HL-60/S4 treated with phorbol 12-myristate 13-acetate at 8.2 ng/mL for 4 days and 3 days (cell line): Measurements from ENCODE around the gene RBM42.
"Not testable (repeated sequence)": the region's sequence is repeated elsewhere in the genome, so short reads cannot be mapped to it uniquely, and the experiment has no call there.

Experiments used
- in situ Hi-C: fragments of 300-500 bp; cut with MboI; formaldehyde crosslinking; loops from 2 replicates; pipeline ENCODE4 v1.15.0; 2022; ENCODE audit warnings: low sequenced_read_pairs

Gene RBM42, protein sequence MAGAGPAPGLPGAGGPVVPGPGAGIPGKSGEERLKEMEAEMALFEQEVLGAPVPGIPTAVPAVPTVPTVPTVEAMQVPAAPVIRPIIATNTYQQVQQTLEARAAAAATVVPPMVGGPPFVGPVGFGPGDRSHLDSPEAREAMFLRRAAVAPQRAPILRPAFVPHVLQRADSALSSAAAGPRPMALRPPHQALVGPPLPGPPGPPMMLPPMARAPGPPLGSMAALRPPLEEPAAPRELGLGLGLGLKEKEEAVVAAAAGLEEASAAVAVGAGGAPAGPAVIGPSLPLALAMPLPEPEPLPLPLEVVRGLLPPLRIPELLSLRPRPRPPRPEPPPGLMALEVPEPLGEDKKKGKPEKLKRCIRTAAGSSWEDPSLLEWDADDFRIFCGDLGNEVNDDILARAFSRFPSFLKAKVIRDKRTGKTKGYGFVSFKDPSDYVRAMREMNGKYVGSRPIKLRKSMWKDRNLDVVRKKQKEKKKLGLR

DNA sequence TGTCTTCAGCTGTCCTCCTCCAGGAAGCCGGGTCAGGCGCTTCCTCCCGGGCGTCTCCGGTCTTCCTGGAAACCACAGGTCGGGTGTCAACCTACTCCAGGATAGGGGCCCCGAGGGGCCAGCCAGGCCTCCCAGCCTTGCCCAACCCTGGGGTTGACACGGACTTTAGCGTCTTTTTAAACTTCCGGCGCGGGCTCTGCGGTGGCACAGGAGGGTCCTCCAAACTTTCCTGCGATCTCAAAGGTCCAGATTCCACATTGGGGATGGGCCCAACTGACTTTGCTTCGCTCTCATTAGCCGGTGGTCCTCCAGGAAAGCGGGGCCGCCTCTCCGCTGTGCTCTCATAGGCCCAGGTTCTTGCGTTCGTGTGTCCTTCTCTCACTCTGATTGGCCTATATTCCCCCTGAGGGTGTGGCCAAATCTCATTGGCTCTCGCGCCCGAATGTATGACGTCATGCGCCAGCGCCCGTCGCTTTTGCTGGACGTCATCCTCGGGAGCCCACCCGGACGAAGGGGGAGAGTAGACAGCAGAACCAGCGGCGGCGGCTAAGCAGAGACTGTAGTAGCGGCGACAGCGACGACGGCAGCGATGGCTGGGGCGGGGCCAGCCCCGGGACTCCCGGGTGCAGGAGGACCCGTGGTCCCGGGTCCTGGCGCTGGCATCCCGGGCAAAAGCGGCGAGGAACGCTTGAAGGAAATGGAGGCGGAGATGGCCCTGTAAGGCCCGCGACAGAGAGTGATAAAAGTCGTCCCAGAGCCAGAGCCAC lies at the start of gene RBM42:
RBM42 (plus strand) TSS at position 472 of the 767 bp plus-strand sequence; CDS start at position 590, 118 bp downstream.
- in situ Hi-C loops: no loop called here

DNA sequence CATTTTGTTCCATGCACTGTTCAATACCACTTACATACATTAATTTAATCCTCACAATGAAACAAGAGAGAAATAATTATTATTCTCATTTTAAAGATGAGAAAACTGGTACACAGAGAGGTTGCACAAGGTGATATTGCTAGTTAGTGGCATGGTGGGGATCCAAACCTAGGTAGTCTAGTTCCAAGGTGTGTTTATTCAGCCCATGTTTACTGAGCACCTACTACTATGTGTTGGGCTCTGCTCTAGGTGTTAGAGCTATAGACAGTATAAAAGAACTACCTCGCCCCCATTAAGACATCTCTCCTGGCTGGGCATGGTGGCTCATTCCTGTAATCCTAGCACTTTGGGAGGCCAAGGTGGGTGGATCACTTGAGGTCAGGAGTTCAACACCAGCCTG lies 46.1 kb upstream of the RBM42 start:
- in situ Hi-C loops: no loop called here

DNA sequence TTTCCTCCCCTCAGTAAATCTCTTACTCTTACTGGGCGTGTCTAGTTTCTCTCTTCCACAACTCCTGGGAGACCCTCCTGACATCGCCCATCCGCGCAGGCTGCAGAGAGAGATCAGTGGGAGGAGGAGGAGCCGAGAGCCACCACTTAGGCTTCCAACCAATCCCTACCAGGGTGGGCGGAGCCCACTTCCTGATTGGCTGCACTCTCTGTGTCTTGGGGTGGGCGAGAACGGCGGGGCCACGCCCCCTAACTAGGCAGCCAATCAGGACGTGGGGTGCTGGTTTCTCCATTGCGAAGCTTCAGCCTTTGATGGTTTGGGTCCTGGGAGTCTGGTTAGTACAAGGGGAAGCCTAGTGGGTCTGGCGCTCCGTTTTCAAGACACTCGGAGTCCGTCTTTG lies 43.0 kb upstream of the RBM42 start, which contains the start of gene PMIS2:
PMIS2 (plus strand) TSS at position 326 of the 400 bp plus-strand sequence. CDS start 87 bp downstream, outside the sequence.
- in situ Hi-C loops: no loop called here

DNA sequence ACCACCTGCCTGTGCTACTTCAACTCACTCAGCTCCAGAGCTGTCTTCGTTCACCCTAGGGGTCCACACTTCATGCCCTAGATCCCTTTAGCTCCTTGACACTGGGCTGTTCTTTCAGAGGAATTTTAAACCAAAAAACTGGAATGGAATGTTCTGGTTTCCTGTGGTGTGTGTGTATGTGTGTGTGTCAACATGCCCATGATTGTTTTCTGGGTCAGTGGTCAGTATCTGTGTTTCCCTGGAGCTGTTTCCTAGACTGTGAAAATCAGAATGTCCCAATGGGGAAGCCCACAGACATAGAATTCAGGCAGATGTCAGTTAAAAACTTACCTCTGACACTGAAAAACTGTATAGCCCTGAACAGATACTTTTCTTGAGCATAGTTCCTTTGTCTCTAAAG lies 41.5 kb upstream of the RBM42 start:
- in situ Hi-C loops: no loop called here

DNA sequence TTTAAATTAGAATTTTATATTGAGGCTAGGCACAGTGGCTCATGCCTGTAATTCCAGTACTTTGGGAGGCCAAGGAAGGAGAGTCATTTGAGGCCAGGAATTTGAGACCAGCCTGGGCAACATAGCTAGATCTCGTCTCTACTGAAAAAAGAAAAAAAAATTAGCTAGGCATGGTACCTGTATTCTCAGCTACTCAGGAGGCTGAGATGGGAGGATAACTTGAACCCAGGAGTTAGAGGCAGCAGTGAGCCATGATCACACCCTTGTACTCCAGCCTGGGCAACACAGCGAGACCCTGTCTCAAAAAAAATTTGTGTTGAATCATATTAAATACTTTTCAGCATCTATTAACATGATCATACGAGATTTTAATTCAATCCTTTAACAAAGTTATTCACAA lies 38.0 kb upstream of the RBM42 start:
- in situ Hi-C loops: no loop called here

DNA sequence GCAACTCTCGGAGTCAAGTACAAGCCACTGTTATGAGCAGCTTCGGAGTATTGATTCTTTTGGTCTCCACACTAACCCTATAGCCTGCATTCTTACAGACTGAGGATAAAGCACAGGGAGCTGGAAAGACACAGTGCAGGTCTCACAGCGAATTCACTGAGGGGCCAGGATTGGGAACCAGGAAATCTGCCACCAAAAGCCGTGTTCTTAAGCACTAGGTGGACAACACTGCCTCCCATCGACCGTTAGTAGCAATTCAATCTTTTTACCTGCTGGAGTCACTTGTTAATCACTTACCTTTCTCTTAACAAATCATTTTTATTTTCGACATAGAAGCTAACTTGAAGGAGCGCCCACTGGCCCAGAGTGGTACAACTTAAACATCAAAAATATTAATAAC lies 36.6 kb upstream of the RBM42 start:
- in situ Hi-C loops: no loop called here

DNA sequence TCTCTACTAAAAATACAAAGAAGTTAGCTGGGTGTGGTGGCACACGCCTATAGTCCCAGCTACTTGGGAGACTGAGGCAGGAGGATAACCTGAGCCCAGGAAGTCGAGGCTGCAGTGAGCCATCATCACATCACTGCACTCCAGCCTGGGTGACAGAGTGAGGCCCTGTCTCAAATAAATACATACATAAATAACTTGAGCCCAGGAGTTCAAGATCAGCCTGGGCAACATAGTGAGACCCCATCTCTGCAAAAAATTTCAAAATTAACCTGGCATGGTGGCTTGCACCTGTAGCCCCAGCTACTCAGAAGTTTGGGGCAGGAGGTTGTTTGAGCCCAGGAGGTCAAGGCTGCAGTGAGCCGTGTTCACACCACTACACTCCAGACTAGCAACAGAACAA lies 33.8 kb upstream of the RBM42 start:
- in situ Hi-C loops: not testable (repeated sequence)

DNA sequence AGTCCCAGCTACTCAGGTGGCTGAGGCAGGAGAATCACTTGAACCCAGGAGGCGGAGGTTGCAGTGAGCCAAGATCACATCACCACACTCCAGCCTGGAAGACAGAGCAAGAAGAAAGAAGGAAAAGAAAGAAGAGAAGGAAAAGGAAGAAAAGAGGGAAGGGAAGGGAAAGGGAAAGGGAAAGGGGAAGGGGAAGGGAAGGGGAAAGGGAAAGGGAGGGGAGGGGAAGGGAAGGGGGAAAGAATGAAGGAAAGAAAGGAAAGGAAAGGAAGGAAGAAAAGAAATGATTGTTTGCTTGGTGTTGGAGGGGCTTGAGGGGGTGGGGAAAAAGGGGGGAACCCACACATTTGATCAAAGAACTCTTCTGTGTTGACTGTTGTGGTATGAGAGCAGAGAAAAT lies 32.9 kb upstream of the RBM42 start:
- in situ Hi-C loops: no loop called here

DNA sequence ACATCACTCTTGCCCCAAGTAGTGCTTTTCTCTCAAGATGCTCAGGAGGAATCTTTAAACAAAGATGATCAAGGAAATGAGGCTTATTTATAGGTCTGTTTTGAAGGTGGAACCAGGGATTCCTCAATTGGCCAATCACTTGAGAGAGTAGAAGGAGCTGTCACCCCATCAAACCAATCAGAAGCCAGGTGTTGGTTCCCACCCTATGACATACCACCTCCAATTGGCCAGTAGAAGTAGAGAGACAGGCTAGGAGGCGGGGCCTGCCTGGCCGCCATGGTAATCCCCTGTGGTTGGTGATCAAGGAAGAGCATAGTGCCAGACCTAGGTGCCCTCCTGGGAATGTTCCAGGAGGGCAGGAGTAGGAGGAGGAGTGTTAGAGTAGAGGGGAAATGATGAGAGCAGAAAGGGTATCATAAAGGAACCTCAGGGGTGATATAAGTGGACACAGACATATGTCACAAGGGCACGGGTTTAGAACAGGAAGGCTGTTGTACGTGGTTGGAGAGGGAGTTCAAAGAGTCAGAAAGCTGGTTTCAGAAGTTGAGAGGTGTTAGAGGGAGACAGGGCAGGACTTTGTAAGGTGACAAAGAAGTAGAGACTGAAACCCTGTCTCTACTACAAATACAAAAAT lies 32.4 kb upstream of the RBM42 start:
- in situ Hi-C loops: no loop called here

DNA sequence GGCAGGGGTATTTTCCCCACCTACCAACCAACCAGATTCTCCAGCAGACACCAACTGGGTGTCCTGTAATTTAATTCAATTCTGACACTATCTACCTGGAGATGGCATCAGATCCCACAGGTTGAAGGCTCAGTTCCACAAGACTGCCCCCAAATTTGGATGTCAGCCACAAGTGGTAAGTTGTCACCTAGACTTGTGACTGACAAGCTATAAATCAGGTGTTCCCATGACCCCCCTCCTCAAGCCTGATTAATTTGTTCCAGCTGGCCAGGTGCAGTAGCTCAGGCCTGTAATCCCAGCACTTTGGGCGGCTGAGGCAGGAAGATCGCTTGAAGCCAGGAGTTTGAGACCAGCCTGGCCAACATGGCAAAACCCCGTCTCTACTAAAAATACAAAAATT lies 26.9 kb upstream of the RBM42 start:
- in situ Hi-C loops: no loop called here

DNA sequence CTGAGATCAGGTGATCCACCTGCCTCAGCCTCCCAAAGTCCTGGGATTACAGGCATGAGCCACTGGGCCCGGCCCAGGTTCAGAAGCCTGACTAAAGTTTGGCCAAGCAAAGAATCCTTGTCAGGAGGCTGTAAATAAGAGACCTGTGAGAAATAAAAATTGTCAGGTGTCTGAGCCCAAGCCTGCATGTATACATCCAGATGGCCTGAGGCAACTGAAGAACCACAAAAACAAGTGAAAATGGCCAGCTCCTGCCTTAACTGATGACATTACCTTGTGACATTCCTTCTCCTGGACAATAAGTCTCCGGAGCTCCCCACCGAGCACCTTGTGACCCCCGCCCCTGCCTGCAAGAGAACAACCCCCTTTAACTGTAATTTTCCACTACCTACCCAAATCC lies 24.4 kb upstream of the RBM42 start:
- in situ Hi-C loops: not testable (repeated sequence)

DNA sequence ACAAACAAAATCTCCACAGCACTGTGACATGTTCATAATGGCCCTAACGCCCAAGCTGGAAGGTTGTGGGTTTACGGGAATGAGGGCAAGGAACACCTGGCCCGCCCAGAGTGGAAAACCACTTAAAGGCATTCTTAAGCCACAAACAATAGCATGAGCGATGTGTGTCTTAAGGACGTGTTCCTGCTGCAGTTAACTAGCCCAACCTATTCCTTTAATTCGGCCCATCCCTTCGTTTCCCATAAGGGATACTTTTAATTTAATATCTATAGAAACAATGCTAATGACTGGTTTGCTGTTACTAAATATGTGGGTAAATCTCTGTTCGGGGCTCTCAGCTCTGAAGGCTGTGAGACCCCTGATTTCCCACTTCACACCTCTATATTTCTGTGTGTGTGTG lies 21.7 kb upstream of the RBM42 start:
- in situ Hi-C loops: not testable (repeated sequence)

DNA sequence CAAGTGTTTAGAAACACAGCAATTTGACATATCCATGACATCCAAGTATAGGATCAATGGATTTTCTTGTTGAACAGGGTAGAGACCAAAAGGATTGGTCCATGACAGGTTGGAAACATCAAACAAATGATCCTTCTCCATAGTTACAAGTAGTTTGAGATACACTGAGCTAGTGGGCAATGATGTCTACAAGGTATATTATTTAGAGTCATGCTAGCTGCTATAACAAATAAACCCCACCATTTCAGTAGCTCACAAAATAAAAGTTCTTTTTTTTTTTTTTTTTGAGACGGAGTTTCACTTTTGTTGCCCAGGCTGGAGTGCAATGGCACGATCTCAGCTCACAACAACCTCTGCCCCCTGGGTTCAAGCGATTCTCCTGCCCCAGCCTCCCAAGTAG lies 21.2 kb upstream of the RBM42 start:
- in situ Hi-C loops: no loop called here

DNA sequence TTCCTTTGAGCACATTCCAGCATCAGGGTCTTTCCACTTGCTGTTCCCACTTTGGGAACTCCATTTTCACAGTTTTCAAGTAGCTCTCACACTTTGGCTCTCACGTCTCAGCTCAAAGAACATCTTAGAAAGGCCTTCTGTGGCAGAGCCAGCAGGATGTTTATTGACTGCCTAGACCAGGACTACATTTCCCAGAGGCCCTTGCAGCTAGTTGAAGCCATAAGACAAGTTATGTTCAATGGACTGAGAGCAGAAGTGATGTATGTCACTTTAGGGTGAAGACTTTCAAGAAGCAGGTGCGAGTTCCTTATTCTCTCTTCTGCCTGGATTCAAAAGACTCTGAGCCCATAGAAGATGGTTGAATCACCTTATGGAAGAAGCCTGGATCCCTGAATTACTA lies 20.6 kb upstream of the RBM42 start:
- in situ Hi-C loops: no loop called here

DNA sequence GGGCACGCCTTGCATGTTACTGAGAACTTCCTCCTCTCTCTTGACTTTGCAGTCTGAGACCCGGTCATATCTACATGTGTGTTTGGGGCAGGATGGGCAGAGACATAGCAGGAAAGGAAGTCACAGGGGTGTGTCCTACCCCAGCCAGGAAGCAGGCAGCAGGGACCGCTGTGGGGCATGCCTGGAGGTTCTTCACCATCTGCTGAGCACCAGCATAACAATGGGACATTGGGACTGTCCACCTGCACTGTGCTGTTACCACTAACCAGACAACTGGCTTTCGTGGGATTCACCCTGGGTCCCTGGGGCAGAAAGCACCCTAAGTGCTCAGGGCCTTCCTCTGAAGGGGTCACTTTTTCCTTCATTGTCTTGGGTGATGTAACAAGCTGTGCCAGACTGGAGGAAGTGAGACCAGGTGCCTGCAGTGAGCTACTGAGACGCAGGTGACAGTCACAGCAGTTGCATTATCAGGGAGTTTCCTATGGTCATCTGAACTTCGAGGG lies 18.9 kb upstream of the RBM42 start:
- in situ Hi-C loops: no loop called here

DNA sequence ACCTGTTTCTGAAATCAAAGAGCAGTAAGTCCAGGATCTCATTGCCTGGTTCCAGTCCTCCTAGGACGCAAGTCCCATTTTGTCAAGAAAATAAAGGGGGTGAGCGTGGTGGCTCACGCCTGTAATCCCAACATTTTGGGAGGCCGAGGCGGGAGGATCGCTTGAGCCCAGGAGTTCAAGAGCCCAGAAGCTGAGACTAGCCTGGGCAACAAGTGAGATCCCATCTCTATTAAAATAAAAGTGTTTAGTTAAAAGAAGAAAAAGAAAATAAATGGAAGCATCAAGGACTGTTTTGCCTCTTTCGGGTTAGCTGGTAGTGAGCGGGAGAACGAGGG lies 16.6 kb upstream of the RBM42 start:
- in situ Hi-C loops: no loop called here

DNA sequence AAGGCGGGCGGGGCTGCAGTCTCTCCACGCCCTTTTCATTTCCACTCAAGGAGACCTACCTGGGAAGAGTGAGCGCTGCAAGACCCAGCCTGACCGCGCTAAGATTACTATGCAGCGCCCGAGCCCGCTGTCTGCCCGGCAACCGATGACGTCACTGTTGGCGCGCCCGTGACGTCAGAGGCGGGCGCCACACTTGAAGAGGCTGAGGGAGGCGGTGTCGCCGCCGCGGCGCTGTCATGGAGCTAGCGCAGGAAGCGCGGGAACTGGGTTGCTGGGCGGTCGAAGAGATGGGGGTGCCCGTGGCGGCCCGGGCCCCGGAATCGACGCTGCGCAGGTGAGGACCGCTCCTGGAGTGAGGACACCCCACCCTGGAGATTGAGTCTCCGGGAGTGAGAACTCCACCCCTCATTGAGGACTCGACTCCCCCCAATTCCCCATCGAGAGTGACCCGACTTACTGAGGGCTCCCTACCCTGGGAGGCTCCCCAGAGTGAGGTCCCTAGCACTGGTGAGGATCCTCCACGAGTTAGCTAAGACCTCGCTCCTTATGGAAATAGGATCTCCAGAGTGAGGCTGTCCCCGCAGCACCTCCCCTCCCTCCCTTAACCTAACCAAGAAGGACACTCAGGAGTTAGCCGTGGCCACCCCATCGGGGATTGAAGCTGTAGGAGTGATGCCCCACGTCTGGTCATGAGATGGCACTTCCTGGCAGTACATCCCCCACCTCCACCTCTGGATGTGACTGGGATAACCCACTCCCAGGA lies 16.1 kb upstream of the RBM42 start, which contains the start of gene HAUS5:
HAUS5 (plus strand) TSS at position 177 of the 763 bp plus-strand sequence; CDS start at position 237, 60 bp downstream.
- in situ Hi-C loops: no loop called here

DNA sequence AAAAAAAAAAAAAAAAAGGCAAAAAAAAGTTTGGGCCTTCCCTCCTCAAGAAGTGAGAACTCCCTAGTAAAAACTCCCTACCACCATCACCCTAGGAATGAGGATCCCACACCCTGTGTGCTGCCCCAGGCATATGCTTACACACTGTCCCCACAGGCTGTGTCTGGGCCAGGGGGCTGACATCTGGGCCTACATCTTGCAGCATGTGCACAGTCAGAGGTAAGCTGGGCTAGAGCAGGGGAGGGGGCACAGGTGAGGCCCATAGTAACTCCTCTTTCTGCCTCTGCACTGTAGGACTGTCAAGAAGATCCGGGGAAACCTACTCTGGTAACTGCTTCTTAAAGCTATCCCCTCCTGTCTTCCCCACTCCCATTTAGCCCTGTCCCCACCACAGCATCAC lies 15.3 kb upstream of the RBM42 start:
- in situ Hi-C loops: no loop called here

DNA sequence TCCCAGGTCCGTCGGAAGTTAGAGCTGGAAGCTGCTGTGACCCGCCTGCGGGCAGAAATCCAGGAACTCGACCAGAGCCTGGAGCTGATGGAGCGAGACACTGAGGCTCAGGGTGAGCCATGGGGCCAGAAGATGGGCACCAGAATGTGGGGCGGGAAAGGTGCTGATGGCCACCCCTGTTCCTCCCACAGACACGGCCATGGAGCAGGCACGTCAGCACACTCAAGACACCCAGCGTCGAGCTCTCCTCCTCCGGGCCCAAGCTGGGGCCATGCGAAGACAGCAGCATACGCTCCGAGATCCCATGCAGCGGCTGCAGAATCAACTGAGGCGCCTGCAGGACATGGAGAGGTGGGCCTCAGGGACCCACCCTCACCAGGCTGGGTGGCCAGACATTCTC lies 13.8 kb upstream of the RBM42 start:
- in situ Hi-C loops: no loop called here

DNA sequence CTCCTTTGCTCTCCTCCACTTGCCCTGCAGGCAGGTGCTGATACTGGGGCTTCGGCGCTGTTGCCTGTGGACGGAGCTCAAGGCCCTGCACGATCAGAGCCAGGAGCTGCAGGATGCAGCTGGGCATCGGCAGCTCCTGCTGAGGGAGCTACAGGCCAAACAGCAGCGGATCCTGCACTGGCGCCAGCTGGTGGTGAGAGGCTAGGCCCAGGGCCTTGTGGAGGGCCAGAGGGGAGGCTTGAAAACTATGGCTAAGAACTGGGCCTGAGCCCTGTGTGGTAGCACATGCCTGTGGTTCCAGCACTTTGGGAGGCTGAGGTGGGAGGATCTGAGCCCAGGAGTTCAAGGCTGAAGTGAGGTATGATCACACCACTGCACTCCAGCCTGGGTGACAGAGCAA lies 10.0 kb upstream of the RBM42 start:
- in situ Hi-C loops: no loop called here
